Heart right ventricle (tissue), 16 donors: ENCODE data around the gene HNRNPA3. TPM values are rescaled to one million over a fixed set of nuclear protein-coding genes. Genes with fewer than 3 reads are reported as not detected.
A peak's percentile ranks its signal among the peaks of the same experiment; 100 is the strongest.
"Not testable (repeated sequence)": the region's sequence is repeated elsewhere in the genome, so short reads cannot be mapped to it uniquely, and the experiment has no call there.

Source experiments
- ATAC-seq, 8 donors: fragments of 200-7000 bp; cut with Tn5 transposase; one replicate each; pipeline ENCODE4 v1.9.1; 2020; ENCODE audit warnings: mild to moderate bottlenecking in 8 of 8, moderate library complexity in 8 of 8, moderate number of reproducible peaks in 1 of 8
- DNase-seq, 2 donors: peaks; one replicate each; pipeline ENCODE4 v3.0.0-alpha.2; 2020
- H3K27ac ChIP-seq, 10 donors: fragments of 200-600 bp; sonication (generic) in 2 of 10; one replicate each; pipeline versions ENCODE4 v1.5.0 to v1.8.0; 2020 to 2022; ENCODE audit warnings: mild to moderate bottlenecking in 3 of 10
- H3K27me3 ChIP-seq, 7 donors: fragments of 200-600 bp; one replicate each; pipeline ENCODE4 v1.8.0; 2021 to 2022; ENCODE audit warnings: mild to moderate bottlenecking in 2 of 7
- H3K36me3 ChIP-seq, 9 donors: fragments of 200-600 bp; sonication (generic) in 1 of 9; one replicate each; pipeline versions ENCODE4 v1.5.0 to v1.8.0; 2020 to 2022; ENCODE audit warnings: mild to moderate bottlenecking in 2 of 9
- H3K4me1 ChIP-seq, 9 donors: fragments of 200-600 bp; sonication (generic) in 1 of 9; one replicate each; pipeline versions ENCODE4 v1.5.0 to v1.8.0; 2020 to 2022; ENCODE audit warnings: mild to moderate bottlenecking in 4 of 9
- H3K4me3 ChIP-seq, 10 donors: fragments of 200-600 bp; sonication (generic) in 2 of 10; one replicate each; pipeline versions ENCODE4 v1.5.0 to v1.8.0; 2020 to 2022; ENCODE audit warnings: mild to moderate bottlenecking in 7 of 10, moderate library complexity in 2 of 10
- H3K9me3 ChIP-seq, 11 donors: fragments of 200-600 bp in 10 of 11; sonication (generic) in 2 of 11; one replicate each; pipeline versions ENCODE4 v1.5.0 to v1.8.0; 2013 to 2022; ENCODE audit warnings: mild to moderate bottlenecking in 2 of 11, control low read depth in 1 of 11, moderate library complexity in 1 of 11
- WGBS, 2 donors: extraction: QIAGEN DNeasy Blood & Tissue Kit; methylation state at CpG; one replicate each; pipeline ENCODE4 v1.1.7; 2013; ENCODE audit warnings: inconsistent platforms in 1 of 2; 5-methylcytosine and 5-hydroxymethylcytosine counted together
- intact Hi-C, 10 donors: fragments of 100-400 bp; cut with DNase I; formaldehyde crosslinking; loops; one replicate each; pipeline versions ENCODE4 v1.11.1 to v1.14.2; 2022
- polyA plus RNA-seq, 2 donors: library from polyadenylated mRNA; stranded (reverse); fragments of 200-250 nt; gene quantifications; one replicate each; pipeline ENCODE4 v1.2.3, GENCODE V29; 2013
- total RNA-seq, 10 donors: library from RNA; stranded (reverse); fragmentation: NEBNext Ultra II Directional in 3 of 10; extraction: Animal tissue kit (Norgen Biotek cat#: 25700) in 3 of 10; gene quantifications; one replicate each; pipeline versions ENCODE4 v1.2.1 to v1.2.4, GENCODE V29; 2021 to 2023
- TF ChIP-seq, protein P1 (sequence below), 9 donors: fragments of 200-600 bp; sonication (generic) in 2 of 9; IDR thresholded peaks; one replicate each; pipeline versions ENCODE4 v1.5.0 to v1.8.0; 2021 to 2022; ENCODE audit warnings: antibody characterized with exemption in 9 of 9, mild to moderate bottlenecking in 5 of 9, moderate library complexity in 1 of 9
- donor health status: Arrhythmogenic right ventricular cardiomyopathy.
- donor health status: ischemic (EF 13 %, LVEDD 7.1; RV severe dilation, severe dysfunction).
- donor health status: healthy with polysubstance abuse.
- donor health status: DM: no; HTN: yes; CAD: no.
- donor health status: DM: no; HTN: no; CAD: no.
- donor health status: ischemic (EF 25% LVEDD 6.9; RV normal size, moderate dysfunction).
- donor health status: ischemic (EF 25% LVEDD 5.7; RV mildly dilated, moderate dysfunction).
- donor health status: healthy.
- donor health status: DM: yes; HTN: yes; CAD: no.
- donor health status: Ischemic cardiomyopathy.
- donor health status: ischemic (EF 35%, LVEDD 5.7; RV mildly dilated, moderate dysfunction).
- donor health status: nonischemic (EF 11% LVEDD 7.7; RV severe dilation, severe dysfunction).
- donor health status: DM: yes; HTN: yes; CAD: no.
- donor health status: PGD.
- donor health status: ischemic (EF 29% LVEDD 5.4; RV normal size, mild dysfunction).
- donor health status: nonischemic (EF 23%, LVEDD 6.1; RV moderate dilation, normal function).

HNRNPA3 gene
- total and polyA plus RNA-seq, 12 donors = 63.7 to 93.8 (median 80.1) TPM

DNA sequence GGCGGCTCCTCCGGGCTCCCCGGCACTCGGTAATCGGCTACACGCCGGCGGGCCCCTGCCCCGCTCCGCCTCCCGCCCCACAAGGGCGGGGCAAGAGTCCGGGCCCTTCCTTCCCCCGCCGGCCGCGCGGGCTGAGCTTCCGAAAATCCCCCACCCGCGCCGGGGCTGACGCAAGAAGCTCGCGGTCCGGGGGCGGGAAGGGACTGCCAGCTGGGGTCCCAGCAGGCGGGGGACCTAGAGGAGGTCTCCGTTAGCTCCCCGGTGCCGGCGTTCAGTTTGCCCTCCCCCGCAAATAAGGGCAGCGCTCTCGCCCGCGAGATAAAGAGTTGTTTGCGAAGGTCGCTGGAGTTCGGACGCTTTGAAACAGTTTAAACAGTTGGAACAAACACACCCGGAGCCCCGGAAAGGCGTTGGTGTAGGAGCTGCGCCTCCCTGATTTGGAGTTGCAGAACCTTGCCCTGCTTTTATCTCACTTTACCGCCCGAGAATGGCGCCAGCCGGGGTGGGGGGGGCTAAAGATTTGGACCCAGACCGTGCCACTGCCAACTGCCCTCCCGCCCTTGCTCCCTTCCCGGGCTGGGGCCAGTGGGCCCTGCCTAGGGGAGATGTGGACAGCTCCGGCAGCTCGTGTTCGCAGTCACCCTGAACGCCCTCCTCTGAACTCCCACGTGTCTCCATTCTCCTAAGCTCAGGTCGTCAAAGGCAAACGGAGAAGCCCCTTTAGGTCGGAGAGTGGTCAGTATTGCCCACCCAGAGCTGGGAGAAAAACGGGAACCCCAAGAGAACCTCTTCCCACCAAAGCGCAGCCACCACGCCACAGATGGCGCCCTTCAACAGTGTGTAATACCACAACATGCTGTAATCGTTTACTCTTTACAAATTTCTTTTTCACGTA, 52.3 kb downstream of the HNRNPA3 start, which contains the start of gene NFE2L2:
NFE2L2 (minus strand) TSS at position 35 of the 895 bp plus-strand sequence. CDS start 151 bp downstream, outside the sequence.
- ATAC-seq (peak; percentile 88 to 92 (median 90)), DNase-seq (peak; percentile 94 to 96)
- intact Hi-C loops = loop anchor here in 9 of 10 donors (1.0 to 10.0 kb wide), 11 partner anchors 30 to 130 kb away; partner anchors contain the start of genes HNRNPA3 (in 2 of the 9) and AGPS (in 1 of the 9)
- Histone ChIP-seq H3K4me1 (peaks cover 3 to 42% (median 37%) of the 10 kb centered on the region in 9 donors), H3K27ac (peak within 1 kb of the TSS; percentile 96 to 100 (median 100)), H3K9me3 (no peaks in the 10 kb centered on the region), H3K27me3 (no peaks in the 10 kb centered on the region), H3K4me3 (peak within 1 kb of the TSS; percentile 79 to 97 (median 94)), H3K36me3 (no peaks in the 10 kb centered on the region)
- TF ChIP-seq, protein P1, sequence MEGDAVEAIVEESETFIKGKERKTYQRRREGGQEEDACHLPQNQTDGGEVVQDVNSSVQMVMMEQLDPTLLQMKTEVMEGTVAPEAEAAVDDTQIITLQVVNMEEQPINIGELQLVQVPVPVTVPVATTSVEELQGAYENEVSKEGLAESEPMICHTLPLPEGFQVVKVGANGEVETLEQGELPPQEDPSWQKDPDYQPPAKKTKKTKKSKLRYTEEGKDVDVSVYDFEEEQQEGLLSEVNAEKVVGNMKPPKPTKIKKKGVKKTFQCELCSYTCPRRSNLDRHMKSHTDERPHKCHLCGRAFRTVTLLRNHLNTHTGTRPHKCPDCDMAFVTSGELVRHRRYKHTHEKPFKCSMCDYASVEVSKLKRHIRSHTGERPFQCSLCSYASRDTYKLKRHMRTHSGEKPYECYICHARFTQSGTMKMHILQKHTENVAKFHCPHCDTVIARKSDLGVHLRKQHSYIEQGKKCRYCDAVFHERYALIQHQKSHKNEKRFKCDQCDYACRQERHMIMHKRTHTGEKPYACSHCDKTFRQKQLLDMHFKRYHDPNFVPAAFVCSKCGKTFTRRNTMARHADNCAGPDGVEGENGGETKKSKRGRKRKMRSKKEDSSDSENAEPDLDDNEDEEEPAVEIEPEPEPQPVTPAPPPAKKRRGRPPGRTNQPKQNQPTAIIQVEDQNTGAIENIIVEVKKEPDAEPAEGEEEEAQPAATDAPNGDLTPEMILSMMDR (IDR thresholded peaks at IDR 0.05) = peak in 8 of 9 donors; percentile 6 to 64 (median 41)
- 0% methylated on average over 62 to 66 of the region's 66 CpGs for WGBS, 2 donors

DNA sequence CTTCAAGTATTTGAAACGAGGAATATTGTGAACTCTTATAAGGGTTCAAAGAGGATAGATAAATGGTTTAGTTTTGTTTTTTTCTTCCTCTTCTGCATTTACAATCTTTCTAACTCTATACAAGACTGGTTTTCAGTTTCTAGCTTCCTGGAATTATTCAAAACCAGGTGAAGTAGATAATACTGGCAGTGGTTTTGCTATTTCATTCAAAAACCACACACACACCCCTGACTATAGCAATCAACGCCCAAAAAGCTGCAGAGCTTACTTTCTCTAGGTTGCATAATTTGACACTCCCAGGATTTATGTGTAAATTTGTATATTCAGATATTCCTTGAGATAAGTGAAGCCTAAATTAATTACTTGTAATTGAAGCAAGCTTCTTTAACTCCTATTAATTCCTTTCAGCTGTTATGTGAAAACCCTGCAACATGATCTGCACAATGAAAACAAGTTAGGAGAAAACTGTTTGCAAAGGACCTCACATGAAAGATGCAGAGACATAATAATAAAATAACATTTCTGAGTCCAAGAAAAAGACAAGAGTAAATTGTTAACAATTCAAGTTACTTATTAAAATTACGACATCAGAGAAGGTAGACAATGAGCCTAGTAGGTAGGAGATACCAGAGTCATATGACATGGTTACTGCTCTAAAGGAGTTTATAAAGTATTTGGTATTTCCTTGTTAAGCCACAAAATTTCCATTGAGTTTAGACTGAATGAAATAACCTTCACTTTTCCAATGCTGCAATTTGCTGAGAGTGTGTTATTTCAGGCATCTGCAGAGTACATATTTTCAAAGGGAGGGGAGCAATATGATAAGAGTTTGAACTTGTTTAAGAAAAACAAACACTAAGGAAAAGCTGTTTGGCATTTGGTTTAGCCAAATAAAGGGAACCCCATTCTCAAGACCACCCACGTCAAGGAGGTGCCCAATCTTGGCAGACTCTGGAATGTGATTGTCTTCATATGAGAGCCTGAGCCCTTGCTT, 53.5 kb downstream of the HNRNPA3 start:
- WGBS, 2 donors = 33 to 38% methylated on average over 4 of the region's 4 CpGs
- H3K27ac ChIP-seq = peak overlapping the region; percentile 96 to 100 (median 100)
- intact Hi-C loops = loop anchor here in 7 of 10 donors (1.0 to 10.0 kb wide), 9 partner anchors 29 to 129 kb away; partner anchors contain the start of genes AGPS (in 1 of the 7) and HNRNPA3 (in 1 of the 7)
- no peaks in the 10 kb centered on the region for H3K27me3 ChIP-seq
- TF ChIP-seq, protein P1 (IDR thresholded peaks at IDR 0.05) = no peak
- DNase-seq (no peak), ATAC-seq (no peak)
- H3K4me3 ChIP-seq = peak overlapping the region in 9 of 10 donors; percentile 81 to 97 (median 95)
- no peaks in the 10 kb centered on the region for H3K9me3 ChIP-seq
- no peaks in the 10 kb centered on the region for H3K36me3 ChIP-seq
- H3K4me1 ChIP-seq = peaks cover 3 to 37% (median 25%) of the 10 kb centered on the region in 9 donors

DNA sequence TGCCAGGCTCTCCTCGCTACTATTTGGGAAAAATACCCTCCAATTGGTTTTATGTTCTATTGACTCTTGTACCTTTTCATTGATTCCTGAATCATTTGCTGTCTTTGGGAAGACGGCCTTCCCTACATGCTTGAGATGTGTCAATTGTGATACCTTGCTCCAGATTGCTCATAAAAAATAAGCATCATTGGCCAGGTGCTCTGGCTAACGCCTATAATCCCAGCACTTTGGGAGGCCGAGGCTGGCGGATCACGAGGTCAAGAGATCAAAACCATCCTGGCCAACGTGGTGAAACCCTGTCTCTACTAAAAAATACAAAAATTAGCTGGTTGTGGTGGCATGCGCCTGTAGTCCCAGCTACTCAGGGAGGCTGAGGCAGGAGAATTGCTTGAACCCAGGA, 54.4 kb downstream of the HNRNPA3 start:
- intact Hi-C loops = loop anchor here in 5 of 10 donors (5.0 to 10.0 kb wide), 5 partner anchors 60 to 128 kb away; partner anchors contain the start of gene AGPS (in 1 of the 5)
- not testable (repeated sequence) for H3K4me3 ChIP-seq, ATAC-seq, H3K27me3 ChIP-seq, H3K36me3 ChIP-seq, DNase-seq, H3K9me3 ChIP-seq
- Histone ChIP-seq H3K27ac (peak overlapping the region in 5 of 10 donors; percentile 99 to 100 (median 100)), H3K4me1 (peaks cover 3 to 29% (median 17%) of the 10 kb centered on the region in 9 donors)
- WGBS, 2 donors = 97% methylated on average over 8 of the region's 8 CpGs

DNA sequence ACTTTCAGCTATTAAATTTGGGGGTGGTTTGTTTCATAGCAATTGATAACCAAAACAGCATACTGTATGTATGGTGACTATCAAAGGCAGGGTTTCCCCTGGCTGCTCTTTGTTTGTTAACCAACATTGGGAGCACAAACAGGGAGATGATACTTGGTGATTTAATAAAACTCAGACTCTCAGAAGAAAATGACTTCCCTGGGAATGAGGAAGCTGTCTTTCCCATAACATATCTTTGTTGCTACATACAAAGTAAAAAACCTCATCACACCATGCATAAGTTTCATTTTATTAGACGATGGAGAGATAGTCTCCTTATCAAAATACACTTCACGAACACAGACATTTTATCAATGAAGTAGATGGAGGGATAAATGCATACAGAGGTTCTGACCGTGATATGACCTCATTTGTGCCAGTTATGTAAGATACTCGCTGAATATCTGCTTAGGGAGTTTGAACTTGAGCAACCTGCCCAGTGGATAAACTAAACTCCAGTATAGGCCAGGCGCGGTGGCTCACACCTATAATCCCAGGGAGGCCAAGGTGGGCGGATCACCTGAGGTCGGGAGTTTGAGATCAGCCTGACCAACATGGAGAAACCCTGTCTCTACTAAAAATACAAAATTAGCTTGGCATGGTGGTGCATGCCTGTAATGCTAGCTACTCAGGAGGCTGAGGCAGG, 55.7 kb downstream of the HNRNPA3 start:
- no peak overlapping the region for H3K27ac ChIP-seq
- WGBS, 2 donors = 89 to 91% methylated on average over 8 of the region's 8 CpGs
- H3K27me3 ChIP-seq = no peaks in the 10 kb centered on the region
- no peak for DNase-seq
- no peaks in the 10 kb centered on the region for H3K36me3 ChIP-seq
- ATAC-seq = no peak
- H3K4me1 ChIP-seq = peaks cover 3 to 31% (median 15%) of the 10 kb centered on the region in 9 donors
- no peaks in the 10 kb centered on the region for H3K9me3 ChIP-seq
- no peak overlapping the region for H3K4me3 ChIP-seq
- TF ChIP-seq, protein P1 (IDR thresholded peaks at IDR 0.05) = no peak
- intact Hi-C loops = loop anchor here in 5 of 10 donors (5.0 to 10.0 kb wide), 5 partner anchors 59 to 126 kb away; partner anchors contain the start of gene AGPS (in 1 of the 5)
